ENCODE measurements around the gene ZNF883. TPM values are rescaled to one million over a fixed set of nuclear protein-coding genes. Genes with fewer than 3 reads are reported as not detected.

Gene ZNF883
- total RNA-seq, 3 donors from 2014 or later (not counting 1 experiment from before 2014, with no cell fraction given), result 0.95 to 1.4 (median 0.97) TPM

GRCh38 chr9:112914524-112914923, 97.5 kb downstream of the ZNF883 start:
- Histone ChIP-seq H3K27me3 (ENCODE audit: control insufficient read depth, insufficient read depth, low read length) (no peaks in the 10 kb centered on the region), H3K4me3 (ENCODE audit: low read length) (no peak overlapping the region), H3K4me1 (ENCODE audit: control insufficient read depth, insufficient read depth, low read length) (no peaks in the 10 kb centered on the region), H3K9me3 (ENCODE audit: control insufficient read depth, insufficient read depth, low read length) (no peaks in the 10 kb centered on the region), H3K27ac (ENCODE audit: low read length) (no peak overlapping the region), H3K36me3 (ENCODE audit: control insufficient read depth, insufficient read depth, low read length) (no peaks in the 10 kb centered on the region)
- no CpG with 5 or more reads among the region's 2 CpGs for WGBS (ENCODE audit: insufficient coverage)
- H3K27ac Mint-ChIP-seq, result no peak overlapping the region
- H3K27me3 Mint-ChIP-seq (ENCODE audit: low read depth in 2 of 2), result peaks cover 10 to 32% of the 10 kb centered on the region in 2 donors
- intact Hi-C loops (cut with micrococcal nuclease), result no loop called here
- DNase-seq, result no peak
- no peak for TF ChIP-seq CTCF (IDR thresholded peaks at IDR 0.05)
- H3K4me1 Mint-ChIP-seq, result no peaks in the 10 kb centered on the region
- H3K9me3 Mint-ChIP-seq, result no peaks in the 10 kb centered on the region
- ATAC-seq, result no peak
- H3K4me3 Mint-ChIP-seq, result no peak overlapping the region
- H3K36me3 Mint-ChIP-seq, result no peaks in the 10 kb centered on the region

GRCh38 chr9:112913326-112913725, 98.7 kb downstream of the ZNF883 start:
- no peak for TF ChIP-seq CTCF (IDR thresholded peaks at IDR 0.05)
- DNase-seq (no peak), ATAC-seq (no peak)
- H3K9me3 ChIP-seq (ENCODE audit: control insufficient read depth, insufficient read depth, low read length), result no peaks in the 10 kb centered on the region
- WGBS (ENCODE audit: insufficient coverage), result 88% methylated on average over 4 of the region's 4 CpGs
- Mint-ChIP-seq H3K27ac (no peak overlapping the region), H3K36me3 (no peaks in the 10 kb centered on the region), H3K27me3 (ENCODE audit: low read depth in 2 of 2) (peaks cover 10 to 34% of the 10 kb centered on the region in 2 donors), H3K4me3 (no peak overlapping the region), H3K9me3 (no peaks in the 10 kb centered on the region), H3K4me1 (no peaks in the 10 kb centered on the region)
- no peak overlapping the region for H3K27ac ChIP-seq (ENCODE audit: low read length)
- intact Hi-C loops (cut with micrococcal nuclease), result no loop called here
- no peaks in the 10 kb centered on the region for H3K27me3 ChIP-seq (ENCODE audit: control insufficient read depth, insufficient read depth, low read length)
- H3K4me3 ChIP-seq (ENCODE audit: low read length), result no peak overlapping the region
- no peaks in the 10 kb centered on the region for H3K4me1 ChIP-seq (ENCODE audit: control insufficient read depth, insufficient read depth, low read length)
- no peaks in the 10 kb centered on the region for H3K36me3 ChIP-seq (ENCODE audit: control insufficient read depth, insufficient read depth, low read length)

- Histone ChIP-seq H3K27me3 (ENCODE audit: control insufficient read depth, insufficient read depth, low read length) (no peaks in the 10 kb centered on the region), H3K36me3 (ENCODE audit: control insufficient read depth, insufficient read depth, low read length) (no peaks in the 10 kb centered on the region), H3K9me3 (ENCODE audit: control insufficient read depth, insufficient read depth, low read length) (no peaks in the 10 kb centered on the region), H3K27ac (ENCODE audit: low read length) (no peak overlapping the region), H3K4me3 (ENCODE audit: low read length) (no peak overlapping the region), H3K4me1 (ENCODE audit: control insufficient read depth, insufficient read depth, low read length) (no peaks in the 10 kb centered on the region)
- intact Hi-C loops (cut with micrococcal nuclease), result no loop called here
- DNase-seq, result no peak
- peaks cover 10 to 28% of the 10 kb centered on the region in 2 donors for H3K27me3 Mint-ChIP-seq (ENCODE audit: low read depth in 2 of 2)
- ATAC-seq, result no peak
- no peak overlapping the region for H3K4me3 Mint-ChIP-seq
- no peaks in the 10 kb centered on the region for H3K9me3 Mint-ChIP-seq
- 95% methylated on average over 3 of the region's 3 CpGs for WGBS (ENCODE audit: insufficient coverage)
- no peaks in the 10 kb centered on the region for H3K36me3 Mint-ChIP-seq
- no peak overlapping the region for H3K27ac Mint-ChIP-seq
- no peak for TF ChIP-seq CTCF (IDR thresholded peaks at IDR 0.05)
- H3K4me1 Mint-ChIP-seq, result no peaks in the 10 kb centered on the region
These were observed 99.4 kb downstream of the ZNF883 start for GRCh38 chr9:112912636-112913035.

GRCh38 chr9:112911736-112912135, 100.3 kb downstream of the ZNF883 start:
- Mint-ChIP-seq H3K27ac (no peak overlapping the region), H3K9me3 (no peaks in the 10 kb centered on the region), H3K27me3 (ENCODE audit: low read depth in 2 of 2) (peaks cover 7 to 27% of the 10 kb centered on the region in 2 donors), H3K4me1 (no peaks in the 10 kb centered on the region), H3K4me3 (no peak overlapping the region), H3K36me3 (no peaks in the 10 kb centered on the region)
- Histone ChIP-seq H3K27ac (ENCODE audit: low read length) (no peak overlapping the region), H3K9me3 (ENCODE audit: control insufficient read depth, insufficient read depth, low read length) (no peaks in the 10 kb centered on the region), H3K27me3 (ENCODE audit: control insufficient read depth, insufficient read depth, low read length) (no peaks in the 10 kb centered on the region), H3K36me3 (ENCODE audit: control insufficient read depth, insufficient read depth, low read length) (no peaks in the 10 kb centered on the region), H3K4me1 (ENCODE audit: control insufficient read depth, insufficient read depth, low read length) (no peaks in the 10 kb centered on the region), H3K4me3 (ENCODE audit: low read length) (no peak overlapping the region)
- intact Hi-C loops (cut with micrococcal nuclease), result no loop called here
- no peak for ATAC-seq
- 93% methylated on average over 2 of the region's 2 CpGs for WGBS (ENCODE audit: insufficient coverage)
- DNase-seq, result no peak
- no peak for TF ChIP-seq CTCF (IDR thresholded peaks at IDR 0.05)
